Activated gamma-delta T cell treated with Interleukin-2 at 50 U/mL for 16 hours (primary cell): ENCODE measurements around the gene OR1K1.
"Not testable (repeated sequence)": the region's sequence is repeated elsewhere in the genome, so short reads cannot be mapped to it uniquely, and the experiment has no call there.

Experiments
- DNase-seq: peaks from one replicate; pipeline ENCODE4 v3.0.0-alpha.2; 2020

The OR1K1 gene

GRCh38 chr9:122800066-122801060 is at the start of gene OR1K1:
Gene OR1K1 (plus strand): TSS chr9:122800123. CDS start chr9:122800123, 0 bp downstream.
- no peak for DNase-seq

- DNase-seq, result no peak
Measured at GRCh38 chr9:122754825-122755224, 45.1 kb upstream of the OR1K1 start.

DNA sequence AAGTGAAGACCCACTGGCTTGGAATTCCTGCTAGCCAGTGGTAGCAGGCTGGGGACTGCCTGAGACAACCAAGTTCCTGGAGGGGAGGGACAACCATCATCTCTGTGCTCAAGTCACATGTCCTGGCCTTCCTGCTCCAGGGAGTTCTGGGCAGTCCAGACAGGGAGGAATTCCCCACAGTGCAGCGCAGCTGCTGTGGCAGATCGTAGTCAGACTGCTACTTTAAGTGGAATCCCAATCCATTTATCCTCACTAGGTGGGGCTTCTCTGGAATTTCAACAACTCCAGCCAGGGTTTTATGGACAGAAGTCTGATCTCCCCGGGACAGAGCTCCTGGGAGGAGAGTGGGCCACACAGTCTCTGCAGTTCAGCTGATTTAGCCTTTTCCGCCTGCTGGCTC is 32.1 kb upstream of the OR1K1 start:
- DNase-seq, result no peak

DNA sequence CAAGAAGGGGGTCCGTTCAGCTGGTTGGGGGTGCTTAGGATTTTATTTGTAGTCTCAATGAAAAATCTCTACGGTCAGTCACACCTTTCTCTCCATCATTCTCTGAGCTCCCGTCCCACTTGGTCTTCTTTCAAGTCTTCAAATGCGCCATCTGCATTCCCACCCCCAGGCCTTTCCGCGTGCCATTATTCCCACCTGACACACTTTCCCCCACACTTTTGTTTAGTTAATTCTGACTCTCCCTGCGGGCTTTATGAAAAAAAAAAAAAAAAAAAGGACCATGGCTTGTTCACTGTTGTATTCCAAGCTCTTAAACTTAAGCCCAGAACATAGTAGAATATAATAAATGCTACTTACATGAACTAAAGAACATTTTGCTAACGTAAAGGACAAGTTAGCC is 22.9 kb upstream of the OR1K1 start:
- DNase-seq, result no peak

GRCh38 chr9:122777935-122778627 is 21.8 kb upstream of the OR1K1 start:
- no peak for DNase-seq

DNA sequence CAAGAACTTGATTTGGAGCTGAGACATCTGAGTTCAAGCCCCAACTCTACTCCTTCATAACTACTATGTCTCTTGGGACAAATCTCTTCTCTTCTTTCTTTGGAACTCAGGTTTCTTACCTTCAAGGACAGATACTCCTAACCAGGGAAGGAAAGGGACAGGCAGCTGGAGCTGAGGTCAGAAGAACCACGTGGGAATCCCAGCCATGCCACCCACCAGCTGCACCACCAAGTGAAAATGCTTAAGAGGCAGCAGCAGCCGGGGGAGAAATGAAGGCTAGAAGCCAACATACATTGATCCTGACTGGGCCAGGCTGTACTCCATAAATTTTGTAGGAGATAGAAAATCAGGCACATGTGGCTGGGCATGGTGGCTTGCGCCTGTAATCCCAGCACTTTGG is 20.7 kb upstream of the OR1K1 start:
- DNase-seq, result no peak

DNA sequence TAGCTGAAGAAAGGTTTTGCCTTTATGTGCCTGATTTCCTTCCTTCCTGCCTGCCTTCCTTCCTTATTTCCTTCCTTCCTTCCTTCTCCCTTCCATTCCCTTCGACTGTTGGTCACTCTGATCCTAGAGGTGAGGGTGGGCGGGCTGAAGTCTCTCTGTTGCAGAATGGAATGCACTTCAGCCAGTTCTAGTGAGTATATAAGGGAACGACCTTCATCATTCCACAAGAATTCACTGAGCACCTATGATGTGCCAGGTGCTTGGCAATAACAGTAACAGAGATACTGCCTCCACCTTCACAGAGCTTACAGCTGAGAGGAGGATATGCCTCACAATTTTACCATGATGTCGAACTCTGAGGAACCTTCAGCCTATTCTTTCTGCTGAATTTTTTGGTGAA is 19.9 kb upstream of the OR1K1 start:
- no peak for DNase-seq

GRCh38 chr9:122781671-122782070 is 18.3 kb upstream of the OR1K1 start:
- DNase-seq, result no peak

DNA sequence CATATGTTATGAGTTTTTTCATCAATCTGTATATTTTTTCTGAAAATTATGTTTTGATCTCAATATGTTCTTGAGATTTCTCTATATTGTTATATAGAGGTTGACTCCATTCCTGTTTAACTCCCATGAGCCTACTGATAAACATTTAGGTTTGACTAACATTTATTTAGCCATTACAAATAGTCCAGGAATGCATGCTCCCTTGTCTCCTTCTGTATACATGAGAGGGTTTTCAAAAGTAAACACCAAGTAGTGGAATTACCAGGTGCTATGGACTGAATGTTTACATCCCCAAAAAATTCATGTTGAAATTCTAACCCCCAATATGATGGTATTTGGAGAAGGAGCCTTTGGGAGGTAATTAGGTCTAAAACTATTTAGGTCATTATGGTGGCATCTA is 14.7 kb upstream of the OR1K1 start:
- no peak for DNase-seq

DNA sequence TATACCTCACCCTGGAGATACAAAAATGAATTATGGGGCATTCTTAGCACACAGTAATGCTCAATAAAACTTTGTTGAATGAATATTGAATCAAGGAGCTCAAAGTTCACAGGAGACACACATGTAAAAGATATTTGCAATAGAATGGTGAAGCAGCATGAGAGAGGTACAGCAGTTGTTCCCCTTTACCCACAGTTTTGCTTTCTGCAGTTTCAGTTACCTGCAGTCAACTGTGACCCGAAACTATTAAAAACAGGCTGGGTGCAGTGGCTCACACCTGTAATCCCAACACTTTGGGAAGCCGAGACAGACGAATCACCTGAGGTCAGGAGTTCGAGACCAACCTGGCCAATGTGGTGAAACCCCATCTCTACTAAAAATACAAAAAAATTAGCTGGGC is 13.6 kb upstream of the OR1K1 start:
- no peak for DNase-seq

DNA sequence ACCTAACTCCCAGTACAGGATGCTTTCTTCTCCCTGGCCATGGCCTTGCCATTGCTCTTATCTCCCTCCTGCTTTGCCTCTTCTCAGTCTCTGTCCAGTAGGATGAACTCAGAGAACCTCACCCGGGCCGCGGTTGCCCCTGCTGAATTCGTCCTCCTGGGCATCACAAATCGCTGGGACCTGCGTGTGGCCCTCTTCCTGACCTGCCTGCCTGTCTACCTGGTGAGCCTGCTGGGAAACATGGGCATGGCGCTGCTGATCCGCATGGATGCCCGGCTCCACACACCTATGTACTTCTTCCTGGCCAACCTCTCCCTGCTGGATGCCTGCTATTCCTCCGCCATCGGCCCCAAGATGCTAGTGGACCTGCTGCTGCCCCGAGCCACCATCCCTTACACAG is 11.1 kb upstream of the OR1K1 start, which contains the start of gene OR5C1:
Gene OR5C1, plus strand, starts transcription at position 103 of the 400 bp plus-strand sequence. Its CDS starts 0 bp downstream, at position 103.
- no peak for DNase-seq

DNA sequence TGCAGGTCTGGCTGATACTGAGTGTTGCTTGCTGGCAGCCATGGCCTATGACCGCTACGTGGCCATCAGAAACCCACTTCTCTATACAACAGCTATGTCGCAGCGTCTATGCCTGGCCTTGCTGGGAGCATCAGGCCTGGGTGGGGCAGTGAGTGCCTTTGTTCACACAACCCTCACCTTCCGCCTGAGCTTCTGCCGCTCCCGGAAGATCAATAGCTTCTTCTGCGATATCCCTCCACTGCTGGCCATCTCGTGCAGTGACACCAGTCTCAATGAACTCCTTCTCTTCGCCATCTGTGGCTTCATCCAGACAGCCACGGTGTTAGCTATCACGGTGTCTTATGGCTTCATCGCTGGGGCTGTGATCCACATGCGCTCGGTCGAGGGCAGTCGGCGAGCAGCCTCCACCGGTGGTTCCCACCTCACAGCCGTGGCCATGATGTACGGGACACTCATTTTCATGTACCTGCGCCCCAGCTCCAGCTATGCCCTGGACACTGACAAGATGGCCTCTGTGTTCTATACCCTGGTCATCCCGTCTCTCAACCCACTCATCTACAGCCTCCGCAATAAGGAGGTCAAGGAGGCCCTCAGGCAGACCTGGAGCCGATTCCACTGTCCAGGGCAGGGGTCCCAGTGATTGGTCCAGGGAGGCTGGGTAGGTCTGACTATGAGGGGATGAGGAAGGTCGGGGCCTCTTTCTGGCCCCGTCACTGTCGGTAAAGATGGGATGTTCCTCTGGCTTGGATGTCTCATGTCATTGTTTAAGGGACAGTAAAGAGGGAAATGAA is 10.5 kb upstream of the OR1K1 start:
- DNase-seq, result no peak

DNA sequence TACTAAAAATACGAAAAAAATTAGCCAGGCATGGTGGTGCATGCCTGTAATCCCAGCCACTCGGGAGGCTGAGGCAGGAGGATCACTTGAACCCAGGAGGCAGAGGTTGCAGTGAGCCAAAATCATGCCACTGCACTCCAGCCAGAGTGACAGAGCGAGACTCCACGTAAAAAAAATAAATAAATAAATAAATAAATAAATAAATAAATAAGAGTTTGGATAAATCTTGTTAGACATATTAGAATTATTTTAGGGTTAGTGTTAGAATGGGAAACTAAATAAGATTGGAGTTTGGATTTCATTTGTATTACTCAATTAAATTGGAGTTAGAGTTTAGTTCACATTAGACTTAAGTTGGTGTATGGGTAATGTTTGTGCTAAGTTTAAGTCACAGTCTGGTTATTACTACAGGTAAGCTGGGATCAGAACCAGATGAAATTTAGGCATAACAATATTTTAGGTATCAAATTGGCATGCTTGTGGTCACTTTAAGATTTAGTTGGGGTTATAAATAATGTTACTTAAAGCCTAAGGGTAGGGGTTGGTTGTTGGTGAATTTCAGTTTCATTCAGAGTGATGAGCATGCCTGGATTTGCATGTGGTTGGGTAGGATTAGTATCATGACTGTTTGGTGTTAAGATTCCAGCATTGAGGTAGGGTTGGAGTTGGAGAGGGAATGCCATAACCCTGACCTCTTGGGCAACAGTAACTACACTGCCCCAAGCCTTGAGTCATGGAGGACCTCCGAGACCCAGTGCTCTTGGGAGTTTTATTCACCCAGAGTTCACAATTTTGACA is 7.9 kb upstream of the OR1K1 start:
- no peak for DNase-seq

DNA sequence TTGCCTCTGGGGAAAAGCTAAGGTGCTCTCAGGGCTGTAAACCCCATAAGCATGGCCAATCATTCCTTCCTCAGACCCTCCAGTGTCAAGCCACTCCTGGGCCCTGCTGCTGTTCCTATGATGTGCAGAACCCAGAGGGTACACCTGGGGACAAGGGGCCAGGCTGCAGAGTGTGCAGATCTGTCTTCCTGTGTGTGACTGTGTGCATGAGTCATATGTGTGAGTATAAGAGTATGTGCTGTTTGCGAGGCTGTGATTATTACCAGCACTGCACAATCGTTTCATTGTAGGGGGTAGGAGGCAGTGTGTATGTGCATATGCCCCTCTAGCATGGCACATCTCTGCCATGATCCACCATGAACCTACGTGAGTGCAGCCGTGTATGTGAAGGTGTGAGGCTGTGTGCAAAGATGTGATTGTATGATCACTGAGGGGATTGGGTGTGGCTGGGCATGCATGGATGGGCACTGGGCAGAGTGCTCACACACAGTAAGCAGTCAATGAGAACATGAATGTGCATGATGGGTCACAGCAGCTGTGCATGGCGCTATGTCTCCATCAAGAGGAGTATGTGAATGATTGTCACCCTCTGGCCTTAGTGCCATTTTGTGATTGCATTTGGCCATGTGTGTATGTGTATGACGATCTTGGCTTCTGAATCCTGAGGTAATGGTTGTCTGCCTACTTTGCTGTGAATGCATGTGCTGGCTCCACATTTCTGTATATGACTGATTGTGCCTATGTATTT is 2.4 kb upstream of the OR1K1 start:
- DNase-seq, result no peak

DNA sequence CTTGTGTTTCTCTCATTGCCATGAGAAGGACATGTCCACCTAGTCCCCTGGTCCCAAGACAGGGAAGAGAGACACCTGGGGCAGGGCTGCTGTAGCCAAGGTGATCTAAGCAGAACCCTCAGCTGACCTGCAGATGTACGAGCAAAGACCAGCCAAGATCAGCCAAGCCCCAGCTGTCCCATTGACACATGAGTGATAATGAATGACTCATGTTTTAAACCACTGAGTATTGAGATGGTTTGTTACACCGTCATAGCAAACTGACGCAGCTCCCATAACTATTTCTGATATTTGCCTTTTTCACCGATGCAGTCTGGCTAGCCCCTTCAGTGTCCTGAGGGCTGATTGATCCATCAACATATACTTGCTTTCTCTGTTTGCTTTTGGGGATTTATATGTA is 6.7 kb downstream of the OR1K1 start:
- no peak for DNase-seq

DNA sequence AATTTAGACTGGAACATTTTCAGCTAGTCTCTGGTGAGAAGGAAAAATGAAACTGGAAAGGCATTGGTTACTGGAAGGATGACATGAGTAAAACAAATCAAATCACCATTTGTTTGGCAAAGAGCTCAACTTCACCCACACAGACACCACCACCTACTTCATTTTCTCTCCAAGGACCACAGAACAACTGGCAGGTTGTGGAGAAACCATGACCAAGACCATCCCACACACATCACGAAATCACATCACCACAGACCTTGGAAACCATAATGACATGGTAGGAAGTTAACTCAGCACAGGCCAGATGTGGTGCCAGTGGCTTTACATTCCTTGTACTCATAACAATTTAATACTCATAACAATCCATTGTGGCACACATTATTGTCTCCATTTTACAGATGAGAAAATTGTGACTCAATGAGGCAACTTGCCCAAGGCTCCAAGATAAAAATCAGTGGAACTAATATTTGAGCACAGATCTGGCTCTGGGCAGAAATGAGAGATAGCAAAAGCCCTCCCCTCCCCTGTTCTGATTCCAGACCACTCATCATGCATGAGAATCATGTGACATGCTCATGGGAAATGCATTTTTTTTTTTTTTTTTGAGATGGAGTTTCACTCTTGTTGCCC is 7.5 kb downstream of the OR1K1 start:
- no peak for DNase-seq

- no peak for DNase-seq
Measured at GRCh38 chr9:122808141-122808540, 8.2 kb downstream of the OR1K1 start.

DNA sequence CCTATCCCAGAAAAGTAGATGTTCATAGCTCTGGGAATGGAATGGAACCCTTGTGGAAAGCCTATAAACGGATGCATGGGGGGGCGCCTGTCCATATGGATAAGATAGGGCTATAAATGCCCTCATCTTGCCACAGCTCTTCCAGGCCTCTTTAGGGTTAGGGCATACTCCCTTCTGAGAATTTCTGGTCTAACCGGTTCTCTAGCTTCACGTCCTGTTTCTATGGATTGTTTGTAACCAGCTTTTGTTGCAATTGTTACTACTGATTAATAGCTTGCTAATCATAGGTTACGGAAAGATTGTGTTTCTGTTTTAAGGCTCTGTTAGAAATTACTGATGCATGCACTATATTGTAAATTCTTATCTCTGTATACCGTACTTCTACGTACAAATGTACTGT is 9.3 kb downstream of the OR1K1 start:
- DNase-seq, result not testable (repeated sequence)

DNA sequence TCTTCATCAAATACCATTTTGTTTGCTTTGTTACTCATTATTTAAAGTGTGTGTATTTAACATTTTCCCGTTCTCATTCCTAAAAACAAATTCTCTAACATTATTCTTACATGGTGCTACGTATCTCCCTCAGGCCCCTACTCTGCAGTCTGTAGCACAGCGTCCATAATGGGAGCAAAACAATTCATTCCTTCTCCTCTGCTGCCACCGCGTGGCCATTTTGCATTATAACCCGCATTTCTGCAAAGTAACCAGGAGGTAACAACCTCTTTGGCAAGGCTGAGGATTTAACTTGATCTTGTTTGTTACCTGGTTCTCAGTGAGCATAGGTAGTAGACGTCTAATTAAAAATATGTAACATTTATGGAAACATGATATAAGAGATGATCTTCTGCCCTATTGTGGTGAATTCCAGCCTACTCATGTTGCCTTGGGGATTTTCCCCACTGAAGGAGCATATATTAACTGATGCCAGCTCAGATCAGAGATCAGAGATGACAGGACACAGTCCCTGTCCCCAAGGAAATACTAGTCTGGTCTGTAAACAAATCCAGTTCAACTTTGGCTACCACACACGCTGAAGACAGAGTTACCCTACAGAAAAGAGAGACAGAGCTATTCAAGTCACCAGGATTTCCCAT is 10.5 kb downstream of the OR1K1 start:
- peak; percentile 72 for DNase-seq

DNA sequence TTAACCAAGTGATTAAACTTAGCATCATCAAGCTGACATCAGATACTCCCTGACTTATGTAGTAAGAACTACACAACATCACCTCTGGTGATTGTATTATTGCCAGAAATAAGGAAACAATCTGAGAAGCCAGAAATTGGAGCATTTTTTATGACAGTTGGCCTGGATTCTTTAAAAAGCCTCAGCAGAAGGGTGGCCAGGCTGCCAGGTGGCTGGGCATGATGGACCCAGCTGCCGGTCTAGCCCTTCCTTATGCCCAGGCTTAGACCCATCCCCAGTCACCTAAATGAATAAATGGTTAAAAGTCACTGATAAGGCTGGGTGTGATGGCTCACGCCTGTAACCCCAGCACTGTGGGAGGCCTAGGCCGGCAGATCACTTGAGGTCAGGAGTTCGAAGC is 12.8 kb downstream of the OR1K1 start:
- DNase-seq, result no peak

- DNase-seq, result no peak
Measured at GRCh38 chr9:122814545-122814944, 14.6 kb downstream of the OR1K1 start.
